BE2C (cell line): ENCODE results near the gene OR8B3.

Experiments used
- DNase-seq: peaks from one replicate; pipeline ENCODE4 v3.0.0-alpha.2; 2020
- H3K27me3 ChIP-seq: fragments of 250-450 bp; sonication (Bioruptor Pico); 2 replicates; pipeline ENCODE4 v1.5.1; 2020; ENCODE audit warnings: mild to moderate bottlenecking
- H3K36me3 ChIP-seq: fragments of 250-450 bp; sonication (Bioruptor Pico); 2 replicates; pipeline ENCODE4 v1.5.1; 2020; ENCODE audit warnings: mild to moderate bottlenecking
- H3K4me1 ChIP-seq: fragments of 250-450 bp; sonication (Bioruptor Pico); 2 replicates; pipeline ENCODE4 v1.5.1; 2020
- H3K4me3 ChIP-seq: 2 replicates; pipeline ENCODE4 v1.5.1; 2011; ENCODE audit warnings: low read depth, low read length
- H3K9me3 ChIP-seq: fragments of 250-450 bp; sonication (Bioruptor Pico); 2 replicates; pipeline ENCODE4 v1.5.1; 2020
- TF ChIP-seq, protein P1 (sequence below): IDR thresholded peaks from 2 replicates; pipeline ENCODE4 v1.5.1; 2012; ENCODE audit warnings: mild to moderate bottlenecking, low read depth, low read length

The OR8B3 gene

DNA sequence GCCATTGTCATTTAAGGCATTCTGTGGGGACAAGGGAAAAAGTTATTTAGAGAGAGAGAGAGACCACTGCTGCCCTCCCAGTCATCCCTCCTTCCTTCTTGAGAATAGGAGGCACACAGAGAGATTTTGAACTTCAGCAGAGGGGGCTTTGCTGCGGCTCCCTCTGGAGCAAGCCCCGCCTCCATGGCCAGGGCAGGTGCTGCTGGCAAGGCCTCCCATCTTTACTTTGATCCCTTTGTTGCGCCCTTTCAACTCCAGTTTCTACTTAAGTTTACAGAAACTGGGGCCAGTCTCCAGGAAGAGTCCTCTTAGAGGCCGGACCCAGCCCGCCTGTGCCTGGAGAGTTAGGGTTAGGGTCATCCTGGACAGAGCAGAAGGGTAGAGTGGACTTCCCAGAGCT, 42.3 kb upstream of the OR8B3 start:
- no peaks in the 10 kb centered on the region for H3K27me3 ChIP-seq
- no peak overlapping the region for H3K4me3 ChIP-seq
- H3K36me3 ChIP-seq: no peaks in the 10 kb centered on the region
- H3K4me1 ChIP-seq: peaks cover 6% of the 10 kb centered on the region; the same call in 1 of the 2 replicates
- TF ChIP-seq, protein P1, sequence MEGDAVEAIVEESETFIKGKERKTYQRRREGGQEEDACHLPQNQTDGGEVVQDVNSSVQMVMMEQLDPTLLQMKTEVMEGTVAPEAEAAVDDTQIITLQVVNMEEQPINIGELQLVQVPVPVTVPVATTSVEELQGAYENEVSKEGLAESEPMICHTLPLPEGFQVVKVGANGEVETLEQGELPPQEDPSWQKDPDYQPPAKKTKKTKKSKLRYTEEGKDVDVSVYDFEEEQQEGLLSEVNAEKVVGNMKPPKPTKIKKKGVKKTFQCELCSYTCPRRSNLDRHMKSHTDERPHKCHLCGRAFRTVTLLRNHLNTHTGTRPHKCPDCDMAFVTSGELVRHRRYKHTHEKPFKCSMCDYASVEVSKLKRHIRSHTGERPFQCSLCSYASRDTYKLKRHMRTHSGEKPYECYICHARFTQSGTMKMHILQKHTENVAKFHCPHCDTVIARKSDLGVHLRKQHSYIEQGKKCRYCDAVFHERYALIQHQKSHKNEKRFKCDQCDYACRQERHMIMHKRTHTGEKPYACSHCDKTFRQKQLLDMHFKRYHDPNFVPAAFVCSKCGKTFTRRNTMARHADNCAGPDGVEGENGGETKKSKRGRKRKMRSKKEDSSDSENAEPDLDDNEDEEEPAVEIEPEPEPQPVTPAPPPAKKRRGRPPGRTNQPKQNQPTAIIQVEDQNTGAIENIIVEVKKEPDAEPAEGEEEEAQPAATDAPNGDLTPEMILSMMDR: no peak
- no peak for DNase-seq
- H3K9me3 ChIP-seq: no peaks in the 10 kb centered on the region

DNA sequence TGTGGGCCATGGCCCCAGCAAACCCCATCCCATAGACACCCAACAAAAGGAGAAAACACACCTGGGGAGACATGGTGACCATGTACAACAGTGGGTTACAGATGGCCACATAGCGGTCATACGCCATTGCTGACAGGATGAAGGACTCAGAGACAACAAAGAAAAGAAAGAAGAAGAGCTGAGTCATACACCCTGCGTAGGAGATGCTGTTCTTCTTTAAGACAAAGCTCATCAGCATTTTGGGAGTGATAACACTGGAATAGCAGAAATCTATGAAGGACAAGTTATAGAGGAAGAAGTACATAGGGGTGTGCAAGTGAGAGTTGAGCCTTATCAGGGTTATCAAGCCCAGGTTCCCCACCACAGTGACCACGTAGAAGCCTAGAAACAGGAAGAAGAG, 41.8 kb upstream of the OR8B3 start:
- Histone ChIP-seq H3K4me1 (peaks cover 6% of the 10 kb centered on the region; the same call in 1 of the 2 replicates), H3K9me3 (no peaks in the 10 kb centered on the region), H3K4me3 (no peak overlapping the region), H3K36me3 (no peaks in the 10 kb centered on the region), H3K27me3 (no peaks in the 10 kb centered on the region)
- DNase-seq: no peak
- TF ChIP-seq, protein P1: no peak

DNA sequence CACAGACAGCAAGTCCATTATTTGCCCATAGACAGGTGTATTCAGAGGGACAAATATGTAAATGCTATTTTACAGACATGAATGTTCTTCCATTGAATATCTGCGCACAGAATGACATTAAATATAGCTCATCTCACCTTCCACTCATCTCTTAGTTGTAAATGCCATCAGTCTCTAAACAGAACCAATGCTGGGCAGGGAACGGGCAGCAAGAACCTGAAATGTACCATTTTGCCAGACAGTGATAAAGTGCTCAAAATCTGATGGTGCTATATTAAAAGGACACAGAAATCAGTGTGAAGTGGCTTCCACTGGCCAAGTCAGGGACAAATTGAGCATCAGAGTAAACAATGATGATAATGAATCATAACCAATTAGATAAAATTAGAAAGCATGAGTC, 35.9 kb upstream of the OR8B3 start:
- TF ChIP-seq, protein P1: no peak

DNA sequence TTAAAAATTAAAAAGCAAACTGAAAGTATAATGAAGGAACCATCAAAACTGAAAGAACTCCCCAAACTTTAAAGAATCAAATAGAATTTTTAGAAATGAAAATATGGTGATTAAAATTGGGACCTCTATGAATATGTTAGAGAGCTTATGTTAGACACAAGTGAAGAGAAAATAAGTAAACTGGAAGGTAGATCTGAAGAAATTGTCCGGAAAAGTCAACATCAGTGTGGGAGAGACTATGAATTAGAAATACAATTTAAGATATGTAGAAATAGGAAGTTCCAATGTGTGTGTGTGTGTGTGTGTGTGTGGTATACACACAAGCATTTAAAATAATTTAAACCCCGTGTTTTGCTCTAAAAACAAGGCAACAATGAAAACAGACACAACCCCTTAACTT, 30.8 kb upstream of the OR8B3 start:
- H3K27me3 ChIP-seq: no peaks in the 10 kb centered on the region
- TF ChIP-seq, protein P1: no peak
- DNase-seq: no peak

More for the DNA sequence above, 35.9 kb upstream of the OR8B3 start:
- H3K27me3 ChIP-seq: no peaks in the 10 kb centered on the region
- no peak for DNase-seq
- H3K4me1 ChIP-seq: no peaks in the 10 kb centered on the region
- no peaks in the 10 kb centered on the region for H3K36me3 ChIP-seq
- H3K4me3 ChIP-seq: no peak overlapping the region
- H3K9me3 ChIP-seq: 0 out of 2 replicates have a peak, but pooled peaks cover 3% of the 10 kb centered on the region

DNA sequence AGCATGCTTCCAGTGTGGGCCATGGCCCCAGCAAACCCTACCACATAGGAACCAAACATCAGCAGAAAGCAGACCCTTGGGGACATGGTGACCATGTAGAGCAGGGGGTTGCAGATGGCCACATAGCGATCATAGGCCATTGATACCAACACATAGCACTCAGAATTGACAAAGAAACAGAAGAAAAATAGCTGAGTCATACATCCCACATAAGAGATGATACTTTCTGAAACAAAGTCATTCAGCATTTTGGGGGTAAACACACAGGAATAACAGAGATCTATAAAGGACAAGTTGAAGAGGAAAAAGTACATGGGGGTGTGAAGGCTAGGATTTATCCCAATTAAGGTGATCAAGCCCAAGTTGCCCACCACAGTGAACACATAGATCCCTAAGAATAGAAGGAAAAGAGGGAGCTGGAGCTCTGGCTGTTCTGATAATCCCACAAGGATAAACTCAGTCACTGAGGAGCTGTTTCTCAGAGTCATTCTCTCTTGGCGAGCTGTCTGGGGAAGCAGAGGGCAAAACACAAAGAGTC, 25.6 kb upstream of the OR8B3 start, which contains the start of gene OR8B4:
OR8B4 (minus strand) TSS at position 488 of the 538 bp plus-strand sequence; CDS start at position 488, 0 bp downstream.
- Histone ChIP-seq H3K9me3 (no peaks in the 10 kb centered on the region), H3K4me1 (no peaks in the 10 kb centered on the region), H3K4me3 (no peak within 1 kb of the TSS), H3K27me3 (no peaks in the 10 kb centered on the region), H3K36me3 (no peaks in the 10 kb centered on the region)
- no peak for DNase-seq
- TF ChIP-seq, protein P1: no peak

More for the DNA sequence above, 30.8 kb upstream of the OR8B3 start:
- H3K4me1 ChIP-seq: no peaks in the 10 kb centered on the region
- no peaks in the 10 kb centered on the region for H3K36me3 ChIP-seq
- H3K9me3 ChIP-seq: 0 out of 2 replicates have a peak, but pooled peaks cover 3% of the 10 kb centered on the region
- H3K4me3 ChIP-seq: no peak overlapping the region

DNA sequence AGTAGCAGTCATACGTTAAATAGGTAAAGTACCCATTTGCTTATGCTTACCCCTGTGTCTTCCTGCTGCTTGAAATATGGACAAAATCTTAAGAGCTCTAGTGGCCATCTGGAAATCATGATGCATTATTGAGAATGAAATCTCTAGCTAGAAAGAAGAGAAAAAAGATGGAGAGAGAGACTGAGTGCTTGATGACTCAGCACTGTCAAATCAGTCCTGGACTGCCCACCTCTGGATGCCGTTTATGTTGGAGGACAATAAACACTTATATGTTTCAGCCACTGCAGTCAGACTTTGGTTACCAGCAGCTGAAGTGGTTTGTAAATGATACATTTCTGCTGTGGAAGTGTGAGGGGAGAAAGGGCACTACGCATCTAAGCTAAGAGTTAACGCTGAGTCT, 22.2 kb upstream of the OR8B3 start:
- Histone ChIP-seq H3K27me3 (no peaks in the 10 kb centered on the region), H3K4me3 (no peak overlapping the region), H3K9me3 (no peaks in the 10 kb centered on the region), H3K4me1 (no peaks in the 10 kb centered on the region), H3K36me3 (no peaks in the 10 kb centered on the region)
- DNase-seq: no peak
- TF ChIP-seq, protein P1: no peak
